Endothelial cell of umbilical vein (primary cell): Measurements from ENCODE around the gene PITPNB. TPM values are rescaled to one million over a fixed set of nuclear protein-coding genes. Genes with fewer than 3 reads are reported as not detected.

Experiments
- BruUV-seq: library from RNA; stranded (reverse); fragments of 400-500 nt; replicated peaks from 2 replicates; lab custom pipeline; 2021; lab: Mats Ljungman, UMichigan
- CTCF ChIA-PET: fragments of 300-600, 350-600 bp; sonication (Branson Sonifier 250); formaldehyde crosslinking; loops from one replicate; lab custom pipeline; 2021; ENCODE audit warnings: antibody characterized with exemption, inconsistent platforms; lab: Charles Lee
- POLR2A ChIA-PET: fragments of 300-600, 350-600 bp; sonication (Branson Sonifier 250); formaldehyde crosslinking; loops from one replicate; lab custom pipeline; 2021; ENCODE audit warnings: antibody characterized with exemption, inconsistent platforms; lab: Charles Lee
- DNase-seq: peaks from one replicate; pipeline ENCODE4 v3.0.0-alpha.2; 2011; ENCODE audit warnings: low read depth, low spot score
- FAIRE-seq: peaks from 2 replicates; lab custom pipeline; 2011; peaks lifted over from hg19 to GRCh38; lab: Jason Lieb, UNC
- H2AFZ ChIP-seq: 2 replicates; pipeline ENCODE4 v1.6.0; 2012; ENCODE audit warnings: low read depth, low read length, control low read depth, inconsistent platforms
- H3K27ac ChIP-seq: 2 replicates; pipeline ENCODE4 v1.5.1; 2011; ENCODE audit warnings: low read depth, mild to moderate bottlenecking, control low read depth, low read length, moderate library complexity; ENCODE audit not compliant: insufficient read depth
- H3K27me3 ChIP-seq, 2 experiments: 2 replicates each; pipeline versions ENCODE4 v1.6.0 to v1.6.1; 2011; ENCODE audit warnings: low read length in 2 of 2, mixed read lengths in 1 of 2; ENCODE audit not compliant: control insufficient read depth in 2 of 2, insufficient read depth in 2 of 2
- H3K36me3 ChIP-seq, 2 experiments: 2 replicates in 1 of 2; 3 replicates in 1 of 2; pipeline ENCODE4 v1.5.1; 2011; ENCODE audit warnings: low read length in 2 of 2, mild to moderate bottlenecking in 1 of 2, moderate library complexity in 1 of 2; ENCODE audit not compliant: control insufficient read depth in 2 of 2, insufficient read depth in 2 of 2; ENCODE audit errors: extremely low read depth in 1 of 2
- H3K4me1 ChIP-seq: 3 replicates; pipeline ENCODE4 v1.5.1; 2011; ENCODE audit warnings: mild to moderate bottlenecking, low read length; ENCODE audit not compliant: control insufficient read depth, insufficient read depth; ENCODE audit errors: extremely low read depth
- H3K4me2 ChIP-seq: 2 replicates; pipeline ENCODE4 v1.6.1; 2011; ENCODE audit warnings: low read length, control low read depth, mixed read lengths; ENCODE audit not compliant: insufficient read depth
- H3K4me3 ChIP-seq, 3 experiments: fragments of 200-600 bp in 1 of 3; sonication (generic), shearing (Covaris generic) in 1 of 3; replicated peaks in 1 of 3; 2 replicates each; pipeline ENCODE4 v1.5.1; 2011 to 2016; ENCODE audit warnings: control low read depth in 3 of 3, low read length in 3 of 3, mild to moderate bottlenecking in 2 of 3, inconsistent platforms in 1 of 3, low read depth in 1 of 3, moderate library complexity in 1 of 3; ENCODE audit not compliant: insufficient read depth in 1 of 3
- H3K79me2 ChIP-seq: 2 replicates; pipeline ENCODE4 v1.6.0; 2012; ENCODE audit warnings: low read length, inconsistent platforms; ENCODE audit not compliant: control insufficient read depth, insufficient read depth
- H3K9ac ChIP-seq: replicated peaks from 2 replicates; pipeline ENCODE3; 2011; ENCODE audit warnings: low read length, control low read depth; ENCODE audit not compliant: insufficient read depth; ENCODE audit errors: extremely low read depth
- H3K9me1 ChIP-seq: replicated peaks from 3 replicates; pipeline ENCODE4 v1.6.0; 2011; ENCODE audit warnings: mild to moderate bottlenecking, low read length; ENCODE audit not compliant: control insufficient read depth, insufficient read depth; ENCODE audit errors: extremely low read depth
- H3K9me3 ChIP-seq: replicated peaks from 2 replicates; pipeline ENCODE4 v1.5.1; 2012; ENCODE audit warnings: low read length, inconsistent platforms; ENCODE audit not compliant: control insufficient read depth, insufficient read depth
- H4K20me1 ChIP-seq: replicated peaks from 2 replicates; pipeline ENCODE3; 2011; ENCODE audit warnings: mild to moderate bottlenecking, low read length; ENCODE audit not compliant: control insufficient read depth, insufficient read depth; ENCODE audit errors: extremely low read depth
- CTCF ChIP-seq, 2 donors: IDR thresholded peaks; 1 replicate in 1 of 2; 2 replicates in 1 of 2; pipeline ENCODE4 v1.5.1; 2011; ENCODE audit warnings: low read length in 2 of 2, mild to moderate bottlenecking in 2 of 2, moderate library complexity in 2 of 2, control low read depth in 1 of 2, inconsistent platforms in 1 of 2, low read depth in 1 of 2; ENCODE audit not compliant: insufficient read depth in 1 of 2; ENCODE audit errors: extremely low read depth in 1 of 2
- EZH2 ChIP-seq: IDR thresholded peaks from 2 replicates; pipeline ENCODE4 v1.6.1; 2012; ENCODE audit warnings: borderline replicate concordance, low read depth, mild to moderate bottlenecking, moderate library complexity, low read length, inconsistent platforms; ENCODE audit not compliant: severe bottlenecking
- JUN ChIP-seq: IDR thresholded peaks from 2 replicates; pipeline ENCODE4 v1.6.1; 2011; ENCODE audit warnings: borderline replicate concordance, low read depth; ENCODE audit not compliant: insufficient read length, insufficient read depth
- MAX ChIP-seq: IDR thresholded peaks from 2 replicates; pipeline ENCODE4 v1.6.1; 2011; ENCODE audit not compliant: insufficient read depth, insufficient read length
- MYC ChIP-seq: IDR thresholded peaks from one replicate; pipeline ENCODE4 v1.6.1; 2011; ENCODE audit warnings: mild to moderate bottlenecking, low read depth, low read length
- POLR2A ChIP-seq: IDR thresholded peaks from 2 replicates; pipeline ENCODE4 v1.6.1; 2012; ENCODE audit warnings: low read depth, mild to moderate bottlenecking, control low read depth, low read length
- dilution Hi-C: fragments of 300-500 bp; cut with MboI; formaldehyde crosslinking; loops from one replicate; pipeline ENCODE4 v1.15.0; 2019; ENCODE audit warnings: low sequenced_read_pairs; ENCODE audit not compliant: extremely low pct_ligation_motif_present
- intact Hi-C: fragments of 100-400 bp; cut with micrococcal nuclease; formaldehyde crosslinking; loops from one replicate; pipeline ENCODE4 v1.10.0; 2022
- polyA plus RNA-seq, 4 experiments: library from polyadenylated mRNA; depleted of rRNA in 3 of 4; stranded (reverse) in 3 of 4; unstranded in 1 of 4; fragments of >200 nt; gene quantifications; 2 replicates each; pipeline versions ENCODE4 v1.2.1 to v1.2.3, GENCODE V29; 2011 to 2012; ENCODE audit warnings: missing spikeins in 1 of 4
- total RNA-seq: library from RNA; stranded (reverse); gene quantifications from 2 replicates; pipeline ENCODE4 v1.2.3, GENCODE V29; 2021

PITPNB gene
- total and polyA plus RNA-seq, 2 donors (not counting 3 experiments of a cell fraction or from before 2014, with no cell fraction given) = 29.7 to 108 TPM

- no peak overlapping the region for H3K4me3 ChIP-seq
- no peaks in the 10 kb centered on the region for H3K9me1 ChIP-seq
- intact Hi-C loops = no loop called here
- peaks cover 66% of the 10 kb centered on the region for H3K79me2 ChIP-seq
- H3K9ac ChIP-seq = no peak overlapping the region
- H3K4me1 ChIP-seq = no peaks in the 10 kb centered on the region
- DNase-seq = no peak
- H3K36me3 ChIP-seq = peaks cover 14 to 28% of the 10 kb centered on the region in 2 experiments
- no peaks in the 10 kb centered on the region for H3K27me3 ChIP-seq
- no peak for TF ChIP-seq CTCF (IDR thresholded peaks at IDR 0.05; ENCODE audit: extremely low read depth in 1 of 2, insufficient read depth in 1 of 2, low read depth in 1 of 2, low read length in 2 of 2)
- TF ChIP-seq MAX = no peak
- TF ChIP-seq EZH2 = no peak
- no peak for TF ChIP-seq MYC
- no peak for TF ChIP-seq POLR2A
- no peak for TF ChIP-seq JUN
- H2AFZ ChIP-seq = no peak overlapping the region
- H3K4me2 ChIP-seq = no peak overlapping the region
- ChIA-PET POLR2A (no interaction called here), CTCF (interaction anchor here (0.8 kb wide), 1 partner anchor 16 kb away, joined by 3 read pairs; no protein-coding TSS in a partner anchor)
- no peak overlapping the region for H3K27ac ChIP-seq
- no peak for FAIRE-seq
- no peaks in the 10 kb centered on the region for H3K9me3 ChIP-seq
- dilution Hi-C loops = no loop called here
- H4K20me1 ChIP-seq = no peaks in the 10 kb centered on the region
- no TSS peak for BruUV-seq
Observed at GRCh38 chr22:27873472-27873871, 45.6 kb downstream of the PITPNB start.

GRCh38 chr22:27872488-27872887 lies 46.6 kb downstream of the PITPNB start:
- H3K9me3 ChIP-seq = no peaks in the 10 kb centered on the region
- no peaks in the 10 kb centered on the region for H3K9me1 ChIP-seq
- dilution Hi-C loops = no loop called here
- no peaks in the 10 kb centered on the region for H3K27me3 ChIP-seq
- no TSS peak for BruUV-seq
- intact Hi-C loops = no loop called here
- H3K79me2 ChIP-seq = peaks cover 65% of the 10 kb centered on the region
- POLR2A ChIA-PET = no interaction called here
- TF ChIP-seq POLR2A (no peak), MYC (no peak)
- H3K27ac ChIP-seq = no peak overlapping the region
- H3K4me2 ChIP-seq = no peak overlapping the region
- no peak overlapping the region for H3K9ac ChIP-seq
- peaks cover 3% of the 10 kb centered on the region for H3K4me1 ChIP-seq
- no peak overlapping the region for H3K4me3 ChIP-seq
- DNase-seq = no peak
- peaks cover 14 to 33% of the 10 kb centered on the region in 2 experiments for H3K36me3 ChIP-seq
- no peak for FAIRE-seq
- CTCF ChIA-PET = interaction anchor here (0.8 kb wide), 1 partner anchor 16 kb away, joined by 4 read pairs; no protein-coding TSS in a partner anchor
- no peaks in the 10 kb centered on the region for H4K20me1 ChIP-seq
- H2AFZ ChIP-seq = no peak overlapping the region
